HepG2 (cell line): ENCODE data around the gene DTYMK. TPM values are rescaled to one million over a fixed set of nuclear protein-coding genes. Genes with fewer than 3 reads are reported as not detected.

Experiments
- BATF2 ChIP-seq: sonication (generic); formaldehyde crosslinking; IDR thresholded peaks from 2 replicates; pipeline ENCODE4 v1.8.0; 2022; ENCODE audit warnings: mild to moderate bottlenecking, missing genetic modification reagents, moderate library complexity
- CBX1 ChIP-seq: IDR thresholded peaks from one replicate; pipeline ENCODE4 v1.6.1; 2016; ENCODE audit warnings: antibody characterized with exemption, low read depth
- CBX5 ChIP-seq: sonication (generic); formaldehyde crosslinking; IDR thresholded peaks from 2 replicates; pipeline ENCODE4 v1.4.0; 2020; ENCODE audit warnings: missing genetic modification reagents, borderline replicate concordance
- HNRNPL ChIP-seq: fragments of 200-400 bp; formaldehyde crosslinking; IDR thresholded peaks from 2 replicates; pipeline ENCODE4 v1.6.1; 2017; ENCODE audit warnings: mild to moderate bottlenecking, low read depth, low read length
- MTA1 ChIP-seq: sonication (generic); formaldehyde crosslinking; IDR thresholded peaks from 2 replicates; pipeline ENCODE4 v1.4.0; 2020; ENCODE audit warnings: missing genetic modification reagents, mild to moderate bottlenecking, borderline replicate concordance
- POLR2G ChIP-seq: fragments of 200-400 bp; formaldehyde crosslinking; IDR thresholded peaks from 2 replicates; pipeline ENCODE4 v1.6.1; 2018; ENCODE audit warnings: mild to moderate bottlenecking, low read depth, low read length, moderate library complexity
- REL ChIP-seq: sonication (generic); formaldehyde crosslinking; conservative IDR thresholded peaks from 2 replicates; pipeline ENCODE4 v1.8.0; 2022; ENCODE audit warnings: mild to moderate bottlenecking, missing genetic modification reagents, moderate library complexity
- ZC3H4 ChIP-seq: sonication (generic); formaldehyde crosslinking; IDR thresholded peaks from 2 replicates; pipeline ENCODE4 v1.4.0; 2020; ENCODE audit warnings: missing genetic modification reagents, borderline replicate concordance
- ZGPAT ChIP-seq: IDR thresholded peaks from 2 replicates; pipeline ENCODE4 v1.6.1; 2016; ENCODE audit warnings: mild to moderate bottlenecking
- ZMAT3 ChIP-seq: sonication (generic); formaldehyde crosslinking; conservative IDR thresholded peaks from 2 replicates; pipeline ENCODE4 v1.7.0; 2021; ENCODE audit warnings: missing genetic modification reagents
- ZNF10 ChIP-seq: sonication (generic); formaldehyde crosslinking; IDR thresholded peaks from 2 replicates; pipeline ENCODE4 v1.4.0; 2020; ENCODE audit warnings: mild to moderate bottlenecking, low read depth, missing genetic modification reagents, borderline replicate concordance
- ZNF343 ChIP-seq: sonication (generic); formaldehyde crosslinking; IDR thresholded peaks from 2 replicates; pipeline ENCODE4 v1.4.0; 2020; ENCODE audit warnings: mild to moderate bottlenecking, missing genetic modification reagents
- ZSCAN31 ChIP-seq: sonication (generic); formaldehyde crosslinking; IDR thresholded peaks from 2 replicates; pipeline ENCODE4 v1.5.0; 2020; ENCODE audit warnings: low read depth, mild to moderate bottlenecking, missing genetic modification reagents
- polyA plus RNA-seq, 8 experiments: library from polyadenylated mRNA; depleted of rRNA in 3 of 8; stranded (reverse) in 7 of 8; unstranded in 1 of 8; fragments of >200 nt; fragmentation: Illumina TruSeq in 4 of 8; extraction: Trizol in 4 of 8; gene quantifications; 2 replicates each; pipeline versions ENCODE4 v1.2.1 to v1.2.3, GENCODE V29; 2011 to 2016; ENCODE audit warnings: low read depth in 4 of 8, missing spikeins in 1 of 8, mixed read lengths in 1 of 8; ENCODE audit not compliant: insufficient read depth in 1 of 8
- total RNA-seq, 5 experiments: library from RNA; depleted of rRNA; stranded (reverse); fragments of >200 nt; fragmentation: Illumina TruSeq; extraction: Trizol; gene quantifications; 2 replicates each; pipeline ENCODE4 v1.2.3, GENCODE V29; 2016; ENCODE audit warnings: low read depth in 1 of 5
- TF ChIP-seq, protein P1 (sequence below): sonication (generic); formaldehyde crosslinking; IDR thresholded peaks from 2 replicates; pipeline ENCODE4 v1.4.0; 2020; ENCODE audit warnings: missing genetic modification reagents, mild to moderate bottlenecking, borderline replicate concordance
- TF ChIP-seq, protein P2 (sequence below): sonication (generic); formaldehyde crosslinking; conservative IDR thresholded peaks from 2 replicates; pipeline ENCODE4 v1.4.0; 2020; ENCODE audit warnings: missing genetic modification reagents
- TF ChIP-seq, protein P3 (sequence below): sonication (generic); formaldehyde crosslinking; IDR thresholded peaks from 2 replicates; pipeline ENCODE4 v1.4.0; 2020; ENCODE audit warnings: missing genetic modification reagents
- TF ChIP-seq, protein P4 (sequence below): IDR thresholded peaks from 2 replicates; pipeline ENCODE4 v1.6.1; 2016; ENCODE audit warnings: low read depth, control low read depth

Gene DTYMK
- total and polyA plus RNA-seq, 2 of the 13 experiments (the other 11 are each of a cell fraction or from before 2014, with no cell fraction given), result 57.5 to 134 TPM

GRCh38 chr2:241703032-241703604 is 16.5 kb upstream of the DTYMK start (continued):
- TF ChIP-seq ZGPAT (CRISPR knock-in tag), result no peak
- no peak for TF ChIP-seq ZSCAN31 (CRISPR knock-in tag)
- 0 out of 2 replicates have a peak, but pooled peaks have one; percentile 35 for TF ChIP-seq ZNF343 (CRISPR knock-in tag)
- 0 out of 2 replicates have a peak, but pooled peaks have one; percentile 10 for TF ChIP-seq MTA1 (CRISPR knock-in tag)
- no peak for TF ChIP-seq REL
- no peak for TF ChIP-seq ZC3H4 (CRISPR knock-in tag)
- no peak for TF ChIP-seq CBX5 (CRISPR knock-in tag)
- TF ChIP-seq, protein P1, sequence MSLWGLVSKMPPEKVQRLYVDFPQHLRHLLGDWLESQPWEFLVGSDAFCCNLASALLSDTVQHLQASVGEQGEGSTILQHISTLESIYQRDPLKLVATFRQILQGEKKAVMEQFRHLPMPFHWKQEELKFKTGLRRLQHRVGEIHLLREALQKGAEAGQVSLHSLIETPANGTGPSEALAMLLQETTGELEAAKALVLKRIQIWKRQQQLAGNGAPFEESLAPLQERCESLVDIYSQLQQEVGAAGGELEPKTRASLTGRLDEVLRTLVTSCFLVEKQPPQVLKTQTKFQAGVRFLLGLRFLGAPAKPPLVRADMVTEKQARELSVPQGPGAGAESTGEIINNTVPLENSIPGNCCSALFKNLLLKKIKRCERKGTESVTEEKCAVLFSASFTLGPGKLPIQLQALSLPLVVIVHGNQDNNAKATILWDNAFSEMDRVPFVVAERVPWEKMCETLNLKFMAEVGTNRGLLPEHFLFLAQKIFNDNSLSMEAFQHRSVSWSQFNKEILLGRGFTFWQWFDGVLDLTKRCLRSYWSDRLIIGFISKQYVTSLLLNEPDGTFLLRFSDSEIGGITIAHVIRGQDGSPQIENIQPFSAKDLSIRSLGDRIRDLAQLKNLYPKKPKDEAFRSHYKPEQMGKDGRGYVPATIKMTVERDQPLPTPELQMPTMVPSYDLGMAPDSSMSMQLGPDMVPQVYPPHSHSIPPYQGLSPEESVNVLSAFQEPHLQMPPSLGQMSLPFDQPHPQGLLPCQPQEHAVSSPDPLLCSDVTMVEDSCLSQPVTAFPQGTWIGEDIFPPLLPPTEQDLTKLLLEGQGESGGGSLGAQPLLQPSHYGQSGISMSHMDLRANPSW (CRISPR knock-in tag), result no peak
- no peak for TF ChIP-seq ZNF10
- no peak for TF ChIP-seq BATF2 (CRISPR knock-in tag)
- TF ChIP-seq, protein P2, sequence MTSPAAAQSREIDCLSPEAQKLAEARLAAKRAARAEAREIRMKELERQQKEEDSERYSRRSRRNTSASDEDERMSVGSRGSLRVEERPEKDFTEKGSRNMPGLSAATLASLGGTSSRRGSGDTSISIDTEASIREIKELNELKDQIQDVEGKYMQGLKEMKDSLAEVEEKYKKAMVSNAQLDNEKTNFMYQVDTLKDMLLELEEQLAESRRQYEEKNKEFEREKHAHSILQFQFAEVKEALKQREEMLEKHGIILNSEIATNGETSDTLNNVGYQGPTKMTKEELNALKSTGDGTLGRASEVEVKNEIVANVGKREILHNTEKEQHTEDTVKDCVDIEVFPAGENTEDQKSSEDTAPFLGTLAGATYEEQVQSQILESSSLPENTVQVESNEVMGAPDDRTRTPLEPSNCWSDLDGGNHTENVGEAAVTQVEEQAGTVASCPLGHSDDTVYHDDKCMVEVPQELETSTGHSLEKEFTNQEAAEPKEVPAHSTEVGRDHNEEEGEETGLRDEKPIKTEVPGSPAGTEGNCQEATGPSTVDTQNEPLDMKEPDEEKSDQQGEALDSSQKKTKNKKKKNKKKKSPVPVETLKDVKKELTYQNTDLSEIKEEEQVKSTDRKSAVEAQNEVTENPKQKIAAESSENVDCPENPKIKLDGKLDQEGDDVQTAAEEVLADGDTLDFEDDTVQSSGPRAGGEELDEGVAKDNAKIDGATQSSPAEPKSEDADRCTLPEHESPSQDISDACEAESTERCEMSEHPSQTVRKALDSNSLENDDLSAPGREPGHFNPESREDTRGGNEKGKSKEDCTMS, result no peak
- 0 out of 2 replicates have a peak, but pooled peaks have one; percentile 26 for TF ChIP-seq POLR2G
- TF ChIP-seq, protein P3, sequence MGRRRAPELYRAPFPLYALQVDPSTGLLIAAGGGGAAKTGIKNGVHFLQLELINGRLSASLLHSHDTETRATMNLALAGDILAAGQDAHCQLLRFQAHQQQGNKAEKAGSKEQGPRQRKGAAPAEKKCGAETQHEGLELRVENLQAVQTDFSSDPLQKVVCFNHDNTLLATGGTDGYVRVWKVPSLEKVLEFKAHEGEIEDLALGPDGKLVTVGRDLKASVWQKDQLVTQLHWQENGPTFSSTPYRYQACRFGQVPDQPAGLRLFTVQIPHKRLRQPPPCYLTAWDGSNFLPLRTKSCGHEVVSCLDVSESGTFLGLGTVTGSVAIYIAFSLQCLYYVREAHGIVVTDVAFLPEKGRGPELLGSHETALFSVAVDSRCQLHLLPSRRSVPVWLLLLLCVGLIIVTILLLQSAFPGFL, result no peak
- 0 out of 2 replicates have a peak, but pooled peaks have one; percentile 54 for TF ChIP-seq HNRNPL
- TF ChIP-seq ZMAT3 (CRISPR knock-in tag), result no peak
- TF ChIP-seq, protein P4, sequence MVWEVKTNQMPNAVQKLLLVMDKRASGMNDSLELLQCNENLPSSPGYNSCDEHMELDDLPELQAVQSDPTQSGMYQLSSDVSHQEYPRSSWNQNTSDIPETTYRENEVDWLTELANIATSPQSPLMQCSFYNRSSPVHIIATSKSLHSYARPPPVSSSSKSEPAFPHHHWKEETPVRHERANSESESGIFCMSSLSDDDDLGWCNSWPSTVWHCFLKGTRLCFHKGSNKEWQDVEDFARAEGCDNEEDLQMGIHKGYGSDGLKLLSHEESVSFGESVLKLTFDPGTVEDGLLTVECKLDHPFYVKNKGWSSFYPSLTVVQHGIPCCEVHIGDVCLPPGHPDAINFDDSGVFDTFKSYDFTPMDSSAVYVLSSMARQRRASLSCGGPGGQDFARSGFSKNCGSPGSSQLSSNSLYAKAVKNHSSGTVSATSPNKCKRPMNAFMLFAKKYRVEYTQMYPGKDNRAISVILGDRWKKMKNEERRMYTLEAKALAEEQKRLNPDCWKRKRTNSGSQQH, result no peak
- no peak for TF ChIP-seq CBX1
